ENCODE data around the gene SMARCA4. TPM values are rescaled to one million over a fixed set of nuclear protein-coding genes. Genes with fewer than 3 reads are reported as not detected.

The SMARCA4 gene
- total RNA-seq, 1 experiment from 2014 or later = 127 TPM

GRCh38 chr19:11045536-11045935, 84.7 kb downstream of the SMARCA4 start:
- Mint-ChIP-seq H3K36me3 (ENCODE audit: insufficient read depth, unreplicated experiment) (peaks cover 56% of the 10 kb centered on the region), H3K4me3 (ENCODE audit: unreplicated experiment) (no peak overlapping the region), H3K27me3 (ENCODE audit: insufficient read depth, unreplicated experiment) (no peaks in the 10 kb centered on the region), H3K9me3 (ENCODE audit: unreplicated experiment) (no peaks in the 10 kb centered on the region), H3K4me1 (ENCODE audit: insufficient read depth, unreplicated experiment) (peaks cover 13% of the 10 kb centered on the region), H3K27ac (ENCODE audit: low read depth, unreplicated experiment) (no peak overlapping the region)
- no peak for DNase-seq (ENCODE audit: unreplicated experiment)
- BruUV-seq (replicated peaks) = no TSS peak
- intact Hi-C loops (cut with micrococcal nuclease) = no loop called here
- POLR2A ChIA-PET = no interaction called here
- CTCF ChIA-PET = interaction anchor here (0.5 to 3.6 kb wide), 3 partner anchors 10 to 632 kb away, joined by 3 to 18 read pairs (median 4); no protein-coding TSS in a partner anchor
- TF ChIP-seq CTCF (IDR thresholded peaks at IDR 0.05; ENCODE audit: unreplicated experiment) = no peak

- H3K9me3 Mint-ChIP-seq (ENCODE audit: unreplicated experiment) = no peaks in the 10 kb centered on the region
- no peak overlapping the region for H3K4me3 Mint-ChIP-seq (ENCODE audit: unreplicated experiment)
- H3K27ac Mint-ChIP-seq (ENCODE audit: low read depth, unreplicated experiment) = no peak overlapping the region
- intact Hi-C loops (cut with micrococcal nuclease) = no loop called here
- H3K4me1 Mint-ChIP-seq (ENCODE audit: insufficient read depth, unreplicated experiment) = peaks cover 8% of the 10 kb centered on the region
- TF ChIP-seq CTCF (IDR thresholded peaks at IDR 0.05; ENCODE audit: unreplicated experiment) = no peak
- CTCF ChIA-PET = interaction anchor here (0.6 to 3.6 kb wide), 4 partner anchors 11 to 421 kb away, joined by 3 to 18 read pairs (median 4); no protein-coding TSS in a partner anchor
- no peak for DNase-seq (ENCODE audit: unreplicated experiment)
- POLR2A ChIA-PET = no interaction called here
- BruUV-seq (replicated peaks) = no TSS peak
- no peaks in the 10 kb centered on the region for H3K27me3 Mint-ChIP-seq (ENCODE audit: insufficient read depth, unreplicated experiment)
- peaks cover 57% of the 10 kb centered on the region for H3K36me3 Mint-ChIP-seq (ENCODE audit: insufficient read depth, unreplicated experiment)
Measured at GRCh38 chr19:11046605-11047354, 86.0 kb downstream of the SMARCA4 start.

- no peak overlapping the region for H3K4me3 Mint-ChIP-seq (ENCODE audit: unreplicated experiment)
- intact Hi-C loops (cut with micrococcal nuclease) = no loop called here
- no peak for TF ChIP-seq CTCF (IDR thresholded peaks at IDR 0.05; ENCODE audit: unreplicated experiment)
- CTCF ChIA-PET = interaction anchor here (0.6 to 0.8 kb wide), 3 partner anchors 12 to 248 kb away, joined by 3 to 4 read pairs (median 3); no protein-coding TSS in a partner anchor
- no TSS peak for BruUV-seq (replicated peaks)
- no peak for DNase-seq (ENCODE audit: unreplicated experiment)
- H3K27me3 Mint-ChIP-seq (ENCODE audit: insufficient read depth, unreplicated experiment) = no peaks in the 10 kb centered on the region
- POLR2A ChIA-PET = no interaction called here
- no peaks in the 10 kb centered on the region for H3K4me1 Mint-ChIP-seq (ENCODE audit: insufficient read depth, unreplicated experiment)
- H3K27ac Mint-ChIP-seq (ENCODE audit: low read depth, unreplicated experiment) = no peak overlapping the region
- no peaks in the 10 kb centered on the region for H3K9me3 Mint-ChIP-seq (ENCODE audit: unreplicated experiment)
- H3K36me3 Mint-ChIP-seq (ENCODE audit: insufficient read depth, unreplicated experiment) = peaks cover 53% of the 10 kb centered on the region
Measured at GRCh38 chr19:11047866-11048265, 87.0 kb downstream of the SMARCA4 start.

- intact Hi-C loops (cut with micrococcal nuclease) = no loop called here
- Mint-ChIP-seq H3K4me3 (ENCODE audit: unreplicated experiment) (no peak overlapping the region), H3K36me3 (ENCODE audit: insufficient read depth, unreplicated experiment) (peaks cover 48% of the 10 kb centered on the region), H3K9me3 (ENCODE audit: unreplicated experiment) (no peaks in the 10 kb centered on the region), H3K4me1 (ENCODE audit: insufficient read depth, unreplicated experiment) (no peaks in the 10 kb centered on the region), H3K27ac (ENCODE audit: low read depth, unreplicated experiment) (no peak overlapping the region), H3K27me3 (ENCODE audit: insufficient read depth, unreplicated experiment) (no peaks in the 10 kb centered on the region)
- no TSS peak for BruUV-seq (replicated peaks)
- DNase-seq (ENCODE audit: unreplicated experiment) = no peak
- TF ChIP-seq CTCF (IDR thresholded peaks at IDR 0.05; ENCODE audit: unreplicated experiment) = no peak
- ChIA-PET CTCF (interaction anchor here (0.7 to 1.3 kb wide), 3 partner anchors 14 to 109 kb away, joined by 3 read pairs; no protein-coding TSS in a partner anchor), POLR2A (no interaction called here)
Measured at GRCh38 chr19:11050323-11051114, 89.7 kb downstream of the SMARCA4 start.

Measured in MCF 10A (cell line).